GM21723 (cell line): Measurements from ENCODE around the gene BPTF.
"Not testable (repeated sequence)": the region's sequence is repeated elsewhere in the genome, so short reads cannot be mapped to it uniquely, and the experiment has no call there.

Experiments used
- ATAC-seq: cut with Tn5 transposase; IDR thresholded peaks from one replicate; pipeline ENCODE4 v1.9.1; 2021; ENCODE audit warnings: mild to moderate bottlenecking, moderate library complexity; ENCODE audit not compliant: unreplicated experiment

BPTF gene

DNA sequence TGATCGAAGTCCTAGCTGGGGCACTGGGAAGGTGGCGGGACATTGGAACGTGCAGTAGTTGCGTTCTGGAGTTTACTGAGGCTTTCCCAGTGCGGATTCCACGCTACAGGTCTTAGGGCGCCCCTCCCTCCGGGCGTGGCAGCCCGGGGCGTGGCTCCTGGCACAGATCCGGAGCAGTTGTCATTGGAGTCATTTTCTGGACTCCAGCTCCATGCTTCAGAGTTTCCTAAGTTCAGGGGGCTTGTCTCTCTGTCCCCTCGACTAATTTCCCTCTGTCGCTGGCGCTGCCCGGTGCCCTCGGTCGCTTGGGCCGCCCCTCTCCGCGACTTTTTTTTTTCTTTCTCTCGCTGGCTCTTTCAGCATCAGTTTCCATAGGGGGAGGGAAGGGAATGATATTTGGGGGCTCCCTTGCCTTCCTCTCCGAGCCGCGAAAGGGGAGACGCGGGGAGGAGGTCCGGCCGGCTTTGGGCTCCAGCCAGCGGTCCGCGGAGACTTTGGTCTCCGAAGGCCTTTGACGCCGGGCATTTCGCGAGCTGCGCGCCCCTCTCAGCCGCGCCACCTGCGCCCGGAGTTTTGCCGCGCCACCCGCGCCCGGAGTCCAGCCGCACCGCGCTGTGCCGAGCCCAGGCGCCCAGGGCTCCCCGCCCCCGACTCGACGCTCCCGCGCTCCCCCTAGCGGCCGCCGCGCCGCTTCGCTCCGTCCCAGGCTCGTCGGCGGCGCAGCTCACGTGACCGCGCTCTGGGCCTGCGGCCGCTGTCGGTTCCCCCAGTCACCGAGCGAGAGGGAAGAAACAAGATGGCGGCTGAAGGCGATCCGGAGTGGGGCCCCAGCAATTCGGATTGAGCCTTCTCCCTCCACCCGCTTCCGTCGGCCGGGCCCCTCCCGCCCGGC lies at the start of gene BPTF:
Gene BPTF (plus strand): TSS at position 769 of the 892 bp plus-strand sequence. CDS start 222 bp downstream, outside the sequence.
- ATAC-seq: peak; percentile 74

DNA sequence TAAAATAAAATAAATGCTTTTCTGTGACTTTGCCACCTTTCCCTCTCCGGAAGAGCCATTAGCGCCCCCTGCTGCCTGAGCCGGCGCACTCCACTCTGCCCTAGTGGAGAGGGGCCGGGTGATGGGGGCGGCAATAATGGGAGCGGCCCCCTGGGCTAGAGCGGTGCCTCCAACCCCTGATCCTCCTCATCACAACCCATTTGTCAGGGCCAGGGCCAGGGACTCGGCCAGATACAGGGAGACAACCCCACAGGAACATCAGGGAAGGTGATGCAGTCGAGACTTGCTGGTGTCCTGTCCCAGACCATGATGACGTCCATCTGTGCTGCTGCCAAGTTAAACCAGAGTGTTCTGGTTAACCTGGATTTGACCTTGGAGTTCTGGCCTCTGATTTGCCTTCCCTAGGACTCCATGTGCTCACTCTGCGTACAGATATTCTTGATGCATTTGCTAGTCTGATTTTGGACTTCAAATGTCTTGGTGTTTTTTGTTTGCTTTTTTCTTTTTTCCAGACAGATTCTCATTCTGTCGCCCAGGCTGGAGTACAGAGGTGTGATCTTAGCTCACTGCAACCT lies 46.1 kb upstream of the BPTF start:
- ATAC-seq: no peak

GRCh38 chr17:67784364-67785121 lies 40.8 kb upstream of the BPTF start:
- ATAC-seq: no peak

DNA sequence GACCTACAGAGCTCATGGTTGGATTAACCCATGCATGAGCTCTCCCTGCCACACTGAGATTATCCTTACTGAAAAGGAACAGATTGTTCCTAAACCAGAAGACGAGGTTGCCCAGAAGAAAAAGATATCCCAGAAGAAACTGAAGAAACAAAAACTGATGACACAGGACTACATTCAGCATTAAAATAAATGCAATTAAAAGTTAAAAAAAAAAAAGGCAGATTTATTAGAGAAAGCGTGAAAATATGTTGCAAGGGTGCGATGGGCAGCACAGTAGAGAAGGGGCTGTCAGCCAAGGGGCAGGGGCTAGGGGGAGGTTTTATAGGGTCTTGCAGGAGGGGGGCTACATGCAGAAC lies 40.2 kb upstream of the BPTF start:
- ATAC-seq: no peak

- no peak for ATAC-seq
Measured at GRCh38 chr17:67785504-67785903, 39.8 kb upstream of the BPTF start.

DNA sequence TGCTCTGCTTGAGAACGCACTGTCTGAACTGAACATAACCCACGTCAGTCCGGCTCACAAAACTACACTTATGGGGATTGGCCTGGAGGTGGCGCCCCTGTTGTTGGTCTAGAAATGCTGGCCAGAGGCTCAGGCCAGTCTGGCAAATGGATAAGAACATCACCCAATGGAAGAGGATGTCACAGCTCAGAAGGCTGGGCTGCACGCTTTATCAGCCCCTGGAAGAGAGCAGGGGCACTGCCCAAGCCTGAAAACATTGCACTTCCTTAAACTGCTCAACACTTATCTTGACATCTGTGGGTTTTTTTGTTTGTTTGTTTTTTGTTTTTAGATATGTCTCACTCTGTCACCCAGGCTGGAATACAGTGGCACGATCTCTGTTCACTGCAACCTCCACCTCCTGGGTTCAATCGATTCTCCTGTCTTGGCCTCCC lies 24.8 kb upstream of the BPTF start:
- no peak for ATAC-seq

DNA sequence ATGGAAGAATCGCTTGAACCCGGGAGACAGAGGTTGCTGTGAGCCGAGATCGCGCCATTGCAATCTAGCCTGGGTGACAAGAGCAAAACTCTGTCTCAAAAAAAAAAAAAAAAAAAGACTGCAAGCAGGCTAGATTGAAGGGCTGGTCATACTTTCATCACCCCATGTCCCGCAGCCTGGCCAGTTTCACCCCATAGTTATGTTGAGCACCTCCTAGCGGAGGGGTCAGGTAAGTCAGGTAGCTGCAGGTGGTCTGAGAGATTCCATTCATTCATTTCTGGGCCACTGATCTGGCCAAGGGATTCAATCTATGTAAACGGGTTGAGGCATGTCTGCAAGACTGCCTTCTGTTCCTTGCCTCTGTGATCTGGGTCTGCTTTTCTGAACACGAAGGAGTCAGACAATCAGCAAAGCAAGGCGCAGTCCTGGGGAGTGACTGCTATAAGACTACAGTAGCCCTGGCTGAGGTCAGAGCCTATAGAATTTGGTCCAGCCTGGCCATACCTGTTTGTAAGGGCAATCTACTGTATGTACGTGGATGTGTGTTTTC lies 23.6 kb upstream of the BPTF start:
- ATAC-seq: no peak

GRCh38 chr17:67810464-67810863 lies 14.8 kb upstream of the BPTF start:
- no peak for ATAC-seq

- ATAC-seq: not testable (repeated sequence)
Measured at GRCh38 chr17:67812380-67812779, 12.9 kb upstream of the BPTF start.

GRCh38 chr17:67813803-67814180 lies 11.5 kb upstream of the BPTF start:
- no peak for ATAC-seq

- peak; percentile 68 for ATAC-seq
Measured at GRCh38 chr17:67818110-67819002, 6.9 kb upstream of the BPTF start.

- no peak for ATAC-seq
Measured at GRCh38 chr17:67819722-67820121, 5.6 kb upstream of the BPTF start.

- ATAC-seq: no peak
Measured at GRCh38 chr17:67821871-67822367, 3.4 kb upstream of the BPTF start.

DNA sequence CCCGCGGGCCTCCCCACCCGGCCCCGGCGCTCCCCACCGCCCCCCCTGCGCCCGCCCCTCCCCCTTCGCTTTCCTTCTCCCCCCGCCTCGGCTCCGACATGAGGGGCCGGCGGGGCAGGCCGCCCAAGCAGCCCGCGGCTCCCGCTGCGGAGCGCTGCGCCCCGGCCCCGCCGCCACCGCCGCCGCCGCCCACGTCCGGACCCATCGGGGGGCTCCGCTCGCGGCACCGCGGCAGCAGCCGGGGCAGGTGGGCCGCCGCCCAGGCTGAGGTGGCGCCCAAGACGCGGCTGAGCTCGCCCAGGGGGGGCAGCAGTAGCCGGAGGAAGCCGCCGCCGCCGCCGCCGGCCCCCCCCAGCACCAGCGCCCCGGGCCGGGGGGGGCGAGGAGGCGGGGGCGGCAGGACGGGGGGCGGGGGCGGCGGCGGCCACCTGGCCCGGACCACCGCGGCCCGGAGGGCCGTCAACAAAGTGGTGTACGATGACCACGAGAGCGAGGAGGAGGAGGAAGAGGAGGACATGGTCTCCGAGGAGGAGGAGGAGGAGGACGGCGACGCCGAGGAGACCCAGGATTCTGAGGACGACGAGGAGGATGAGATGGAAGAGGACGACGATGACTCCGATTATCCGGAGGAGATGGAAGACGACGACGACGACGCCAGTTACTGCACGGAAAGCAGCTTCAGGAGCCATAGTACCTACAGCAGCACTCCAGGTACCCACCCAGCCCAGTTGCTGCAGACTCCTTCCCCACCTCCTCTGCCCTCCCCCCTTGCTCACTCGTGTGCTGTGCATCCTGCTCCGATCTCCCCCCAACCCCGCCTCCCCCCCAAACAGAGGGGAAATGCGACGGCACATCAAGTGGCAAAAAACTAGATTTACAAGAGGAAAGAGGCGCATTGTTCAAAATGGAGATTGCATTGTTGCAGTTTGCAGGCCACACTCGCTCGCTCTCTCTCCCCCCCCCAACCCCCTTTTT lies 611 bp downstream of the BPTF start:
- peak; percentile 42 for ATAC-seq

GRCh38 chr17:67829331-67829730 lies 4.0 kb downstream of the BPTF start:
- no peak for ATAC-seq

DNA sequence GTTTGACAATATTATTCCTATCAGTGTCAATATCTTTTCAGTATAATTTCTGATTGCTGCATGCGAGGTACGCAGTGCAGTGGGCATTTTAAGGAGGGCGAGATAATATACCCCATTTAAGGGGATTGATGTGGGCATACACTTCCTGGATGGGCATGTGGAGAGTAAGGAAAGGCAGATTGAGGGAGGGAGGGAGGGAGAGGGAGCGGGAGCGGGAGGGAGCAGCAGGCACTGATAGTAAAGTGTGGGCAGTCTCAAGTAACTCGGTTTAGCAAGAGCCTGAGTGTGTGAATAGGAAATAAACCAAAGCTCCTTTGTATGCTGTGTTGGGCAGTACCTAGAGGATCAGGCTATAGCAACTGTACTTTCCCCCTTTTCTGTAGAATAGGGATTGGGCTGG lies 5.1 kb downstream of the BPTF start:
- ATAC-seq: no peak

DNA sequence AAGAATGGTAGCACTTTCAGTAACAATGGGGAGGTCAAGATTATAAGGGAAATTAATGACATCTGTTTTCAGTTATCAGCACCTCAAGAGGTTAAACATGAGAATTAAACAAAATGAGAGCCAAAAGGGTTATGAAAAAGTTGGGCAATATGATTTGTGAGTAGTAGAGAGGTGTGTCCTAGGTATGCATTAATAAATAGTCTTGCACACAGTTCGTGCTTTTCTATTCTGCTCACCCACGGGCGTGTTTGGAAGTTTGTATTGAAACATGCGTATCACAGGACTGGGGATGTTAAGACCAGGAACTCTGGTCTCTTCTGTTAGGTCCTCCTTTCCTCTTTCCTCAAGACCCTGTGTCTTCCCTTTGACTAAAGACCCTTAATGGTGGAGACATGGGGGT lies 6.0 kb downstream of the BPTF start:
- no peak for ATAC-seq

GRCh38 chr17:67833134-67833533 lies 7.8 kb downstream of the BPTF start:
- no peak for ATAC-seq
